Measurements from ENCODE around the gene VAV2.

The VAV2 gene

GRCh38 chr9:133948131-133948530 is 44.0 kb downstream of the VAV2 start:
- in situ Hi-C loops (cut with MboI; ENCODE audit: low sequenced_read_pairs, unreplicated experiment) = no loop called here
- DNase-seq (ENCODE audit: low spot score) = no peak

GRCh38 chr9:133946840-133947486 is 45.2 kb downstream of the VAV2 start:
- TF ChIP-seq CTCF (IDR thresholded peaks at IDR 0.05; ENCODE audit: borderline replicate concordance, control extremely low read depth, extremely low read depth, insufficient read depth, missing control alignments) = no peak
- DNase-seq (ENCODE audit: low spot score) = no peak
- in situ Hi-C loops (cut with MboI; ENCODE audit: low sequenced_read_pairs, unreplicated experiment) = no loop called here

More at GRCh38 chr9:133948131-133948530, 44.0 kb downstream of the VAV2 start:
- no peak for TF ChIP-seq CTCF (IDR thresholded peaks at IDR 0.05; ENCODE audit: borderline replicate concordance, control extremely low read depth, extremely low read depth, insufficient read depth, missing control alignments)

- peak; percentile 71 for DNase-seq (ENCODE audit: low spot score)
- in situ Hi-C loops (cut with MboI; ENCODE audit: low sequenced_read_pairs, unreplicated experiment) = no loop called here
- no peak for TF ChIP-seq CTCF (IDR thresholded peaks at IDR 0.05; ENCODE audit: borderline replicate concordance, control extremely low read depth, extremely low read depth, insufficient read depth, missing control alignments)
These were observed 46.0 kb downstream of the VAV2 start for GRCh38 chr9:133945977-133946753.

GRCh38 chr9:133945314-133945975 is 46.7 kb downstream of the VAV2 start:
- in situ Hi-C loops (cut with MboI; ENCODE audit: low sequenced_read_pairs, unreplicated experiment) = no loop called here
- TF ChIP-seq CTCF (IDR thresholded peaks at IDR 0.05; ENCODE audit: borderline replicate concordance, control extremely low read depth, extremely low read depth, insufficient read depth, missing control alignments) = no peak
- DNase-seq (ENCODE audit: low spot score) = peak; percentile 91

GRCh38 chr9:133944746-133945135 is 47.4 kb downstream of the VAV2 start:
- in situ Hi-C loops (cut with MboI; ENCODE audit: low sequenced_read_pairs, unreplicated experiment) = no loop called here
- no peak for DNase-seq (ENCODE audit: low spot score)
- no peak for TF ChIP-seq CTCF (IDR thresholded peaks at IDR 0.05; ENCODE audit: borderline replicate concordance, control extremely low read depth, extremely low read depth, insufficient read depth, missing control alignments)

GRCh38 chr9:133943781-133944745 is 48.1 kb downstream of the VAV2 start:
- DNase-seq (ENCODE audit: low spot score) = no peak
- TF ChIP-seq CTCF (IDR thresholded peaks at IDR 0.05; ENCODE audit: borderline replicate concordance, control extremely low read depth, extremely low read depth, insufficient read depth, missing control alignments) = no peak
- in situ Hi-C loops (cut with MboI; ENCODE audit: low sequenced_read_pairs, unreplicated experiment) = no loop called here

Measured in GM13976 (cell line).